Erythroblast (primary cell): ENCODE results near the gene SMC5.

Experiments
- DNase-seq, 2 experiments: peaks; one replicate each; lab custom pipeline; 2025; lab: John Stamatoyannopoulos, UW
- GATA1 ChIP-seq: IDR thresholded peaks from 2 replicates; pipeline ENCODE4 v1.6.1; 2011; ENCODE audit warnings: low read depth, mild to moderate bottlenecking, control low read depth, low read length, moderate library complexity
- POLR2A ChIP-seq: IDR thresholded peaks from 2 replicates; pipeline ENCODE4 v1.6.1; 2011; ENCODE audit warnings: mild to moderate bottlenecking, low read length

SMC5 gene

DNA sequence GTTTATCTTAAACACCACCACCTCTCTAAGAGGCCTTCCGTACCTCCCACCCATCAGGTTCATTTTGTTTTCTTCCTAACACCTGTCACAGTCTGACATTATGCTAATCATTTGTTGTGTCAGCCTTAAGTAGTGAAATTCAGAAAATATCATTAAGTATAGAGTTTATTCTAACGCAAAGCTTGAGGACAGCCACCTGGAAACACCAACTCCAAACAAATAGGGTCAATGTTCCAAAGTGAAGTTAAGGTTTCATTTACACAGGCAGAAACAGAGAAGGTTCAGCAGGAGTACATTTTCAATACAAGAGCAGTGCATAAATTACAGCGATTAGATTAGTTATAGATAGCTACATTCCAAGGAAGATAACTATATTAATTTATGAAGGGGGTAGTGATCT lies 1.3 kb upstream of the SMC5 start:
- DNase-seq, result no peak
- TF ChIP-seq POLR2A (no peak), GATA1 (no peak)

DNA sequence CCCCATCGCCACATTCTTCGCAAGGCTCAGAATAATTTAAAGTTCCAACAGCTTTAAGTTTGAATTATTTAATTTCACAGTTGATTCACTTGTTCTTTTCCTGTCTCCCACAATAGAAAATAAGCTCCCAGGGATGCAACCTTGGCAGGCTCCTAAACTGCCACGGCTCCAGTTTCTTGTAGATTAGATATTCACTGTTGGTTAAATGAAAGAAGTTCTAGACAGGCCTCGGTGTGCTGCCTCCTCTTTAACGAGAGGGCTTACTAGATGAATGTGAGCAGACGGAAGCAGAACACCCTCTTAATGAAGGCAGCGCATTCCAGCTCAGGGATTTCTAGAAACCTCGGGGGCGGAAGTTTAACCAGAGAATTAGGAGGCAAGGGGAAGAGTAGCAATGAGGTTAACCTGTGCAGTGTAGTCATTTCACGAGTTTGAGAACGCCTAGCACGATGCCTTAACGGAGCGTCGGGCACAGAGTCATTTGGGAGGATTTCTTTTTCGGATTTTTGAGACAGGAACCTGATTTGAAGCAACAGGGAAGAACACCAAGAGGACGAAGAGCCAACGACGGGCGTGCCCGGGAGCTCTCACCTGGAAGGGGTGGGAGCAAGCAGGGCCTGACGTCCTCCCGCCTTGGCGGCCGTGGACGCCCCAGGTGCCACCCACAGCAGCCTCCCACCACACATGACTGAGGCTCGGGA lies 637 bp upstream of the SMC5 start:
- TF ChIP-seq GATA1 (no peak), POLR2A (no peak)
- DNase-seq, result peak; percentile 63 to 66

DNA sequence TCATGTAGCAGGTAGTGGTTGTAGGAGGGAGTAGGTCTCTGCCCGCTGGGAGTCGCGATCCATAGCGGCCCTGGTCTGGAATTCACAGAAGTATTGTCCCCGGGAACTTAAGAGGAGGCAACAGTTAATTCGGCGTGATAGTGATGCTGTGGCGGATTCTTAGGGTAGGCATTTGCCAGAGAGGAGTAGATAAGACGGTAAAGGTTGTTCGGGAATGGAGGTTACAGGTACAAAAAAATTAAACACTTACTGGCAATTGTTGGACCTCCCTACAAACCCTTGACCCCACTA lies 679 bp downstream of the SMC5 start:
- DNase-seq, result no peak
- no peak for TF ChIP-seq POLR2A
- TF ChIP-seq GATA1, result no peak

DNA sequence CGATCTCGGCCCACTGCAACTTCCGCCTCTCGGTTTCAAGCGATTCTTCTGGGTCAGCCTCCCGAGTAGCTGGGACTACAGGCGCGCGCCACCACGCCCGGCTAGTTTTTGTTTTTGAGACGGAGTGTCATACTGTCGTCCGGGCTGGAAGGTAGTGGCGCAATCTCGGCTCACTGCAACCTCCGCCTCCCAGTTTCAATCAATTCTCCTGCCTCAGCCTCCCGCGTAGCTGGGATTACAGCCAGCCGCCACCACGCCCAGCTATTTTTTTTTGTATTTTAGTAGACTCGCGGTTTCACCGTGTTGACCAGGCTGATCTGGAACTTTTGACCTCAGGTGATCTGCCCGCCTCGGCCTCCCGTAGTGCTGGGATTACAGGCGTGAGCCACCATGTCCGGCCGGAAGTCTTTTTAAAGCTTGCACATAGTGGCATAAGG lies 1.2 kb downstream of the SMC5 start:
- TF ChIP-seq GATA1, result no peak
- TF ChIP-seq POLR2A, result no peak
- peak; percentile 16 to 25 for DNase-seq

DNA sequence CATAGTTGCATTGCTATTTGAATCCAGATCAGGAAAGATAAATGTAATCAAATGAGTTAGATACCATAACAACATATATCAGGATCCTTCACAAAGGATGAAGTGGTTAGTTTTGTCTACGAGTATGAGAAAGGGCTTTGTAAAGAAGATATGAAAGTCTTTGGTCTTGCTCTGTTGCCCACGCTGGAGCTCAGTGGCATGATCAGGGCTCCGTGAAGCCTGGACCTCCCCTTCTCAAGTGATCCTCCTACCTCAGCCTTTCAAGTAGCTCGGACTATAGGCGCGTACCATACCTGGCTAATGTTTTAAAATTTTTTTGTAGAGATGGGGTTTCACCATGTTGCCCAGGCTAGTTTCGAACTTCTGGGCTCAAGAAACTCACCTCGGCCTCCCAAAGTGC lies 1.8 kb downstream of the SMC5 start:
- TF ChIP-seq POLR2A, result no peak
- no peak for TF ChIP-seq GATA1
- no peak for DNase-seq

DNA sequence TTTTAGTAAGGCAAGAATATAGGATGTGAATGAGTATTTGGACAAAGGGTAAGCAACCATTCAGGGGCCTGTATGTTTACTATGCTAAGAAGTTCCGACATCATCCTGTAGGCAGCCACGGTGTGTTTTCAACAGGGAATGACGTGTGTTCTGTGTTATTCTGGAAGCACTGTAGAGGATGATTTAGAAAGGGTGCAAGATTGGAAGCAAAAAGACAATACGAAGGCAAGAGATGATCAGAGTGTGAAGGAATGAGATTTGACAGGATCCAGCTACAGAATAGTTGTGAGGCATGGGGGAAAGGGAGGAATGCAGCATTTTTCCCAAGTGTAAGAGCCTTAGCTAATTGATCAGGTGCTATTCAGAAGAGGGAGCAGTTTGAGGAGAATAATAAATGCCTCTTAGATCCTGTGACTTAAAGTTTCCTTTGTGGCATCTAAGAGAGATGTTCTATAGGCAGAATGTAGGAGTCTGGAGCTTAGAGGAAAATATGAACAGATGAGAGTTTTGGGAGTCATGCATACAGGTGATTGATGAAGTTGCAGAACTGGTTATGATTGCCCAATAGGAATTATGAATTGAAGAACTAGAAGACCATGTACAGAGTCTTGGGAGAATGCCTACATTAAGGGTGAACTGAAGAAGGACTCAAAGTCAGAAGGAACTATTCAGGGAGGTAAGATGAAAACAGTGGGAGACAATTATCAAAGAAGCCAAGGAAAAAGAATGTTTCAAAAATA lies 2.5 kb downstream of the SMC5 start:
- DNase-seq, result no peak
- no peak for TF ChIP-seq POLR2A
- TF ChIP-seq GATA1, result no peak

DNA sequence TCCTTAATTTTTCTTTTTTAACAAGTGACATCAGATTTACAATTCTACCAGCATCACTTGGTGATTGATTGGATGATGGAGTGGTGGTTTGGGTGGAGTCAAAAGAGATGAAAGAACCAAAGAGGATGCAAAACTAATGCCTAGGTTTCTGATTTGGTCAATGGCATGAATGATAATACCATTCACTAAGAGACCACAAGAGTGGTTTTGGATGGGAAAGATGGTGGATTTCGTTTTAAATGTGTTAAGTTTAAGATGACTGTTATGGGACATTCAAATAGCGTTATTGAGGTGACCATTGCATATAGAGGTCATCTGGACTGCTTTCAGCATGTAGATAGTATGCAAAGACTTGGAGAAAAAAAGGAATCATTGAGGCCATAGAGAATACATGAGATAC lies 3.6 kb downstream of the SMC5 start:
- DNase-seq, result no peak
- TF ChIP-seq GATA1 (no peak), POLR2A (no peak)

DNA sequence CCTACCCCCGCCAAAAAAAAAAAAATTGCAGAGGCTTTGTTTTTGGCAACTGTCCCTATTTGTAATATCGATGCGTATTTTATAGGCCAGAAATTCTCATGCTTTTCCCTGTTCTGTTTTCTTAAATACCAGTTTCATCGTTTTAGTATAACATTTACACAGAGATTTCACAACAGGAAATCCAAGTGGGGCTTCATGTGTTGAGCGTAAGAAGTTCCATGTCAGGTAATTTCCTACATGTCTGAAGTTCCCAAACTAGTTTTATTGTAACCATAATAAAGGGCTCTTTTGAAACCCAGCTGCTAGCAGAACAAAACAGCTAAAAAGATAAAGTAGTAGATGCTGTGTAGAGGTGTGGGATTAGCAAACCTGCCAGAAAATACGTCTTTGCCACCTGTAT lies 4.2 kb downstream of the SMC5 start:
- no peak for DNase-seq
- no peak for TF ChIP-seq GATA1
- TF ChIP-seq POLR2A, result no peak

DNA sequence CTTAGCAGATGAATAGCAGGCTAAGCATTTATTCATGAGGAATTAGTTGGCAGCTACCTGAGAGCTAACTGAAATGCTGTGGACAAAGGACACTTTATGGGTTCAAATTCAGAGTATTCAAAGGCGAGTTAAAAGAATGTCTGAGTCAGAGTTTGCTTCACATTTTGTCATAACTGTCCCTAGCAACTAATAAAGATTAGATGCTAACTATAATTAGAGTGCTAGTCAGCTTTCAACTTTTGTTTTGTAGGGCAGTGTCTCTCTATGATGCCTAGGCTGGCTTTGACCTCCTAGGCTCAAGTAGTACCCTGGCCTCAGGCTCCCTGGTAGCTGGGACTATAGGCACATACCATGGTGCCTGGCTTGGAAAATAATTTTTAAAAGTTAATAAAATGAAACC lies 4.6 kb downstream of the SMC5 start:
- peak in 1 of 2 experiments; percentile 8 for DNase-seq
- no peak for TF ChIP-seq POLR2A
- no peak for TF ChIP-seq GATA1

DNA sequence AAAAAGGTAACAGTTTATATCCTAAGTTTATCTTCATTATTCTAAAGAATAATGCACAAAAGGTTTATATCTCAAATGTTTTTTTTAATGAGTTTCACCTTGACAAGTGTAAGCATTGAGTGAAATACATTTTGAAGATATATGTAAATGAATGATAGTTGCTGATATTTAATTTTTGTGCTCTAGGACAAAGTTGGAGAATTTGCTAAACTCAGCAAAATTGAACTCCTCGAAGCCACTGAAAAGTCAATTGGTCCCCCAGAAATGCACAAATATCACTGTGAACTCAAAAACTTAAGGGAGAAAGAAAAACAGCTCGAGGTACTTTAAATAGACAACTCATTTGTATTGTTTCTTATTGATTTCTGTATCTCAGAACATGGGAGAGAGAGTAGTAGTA lies 19.5 kb downstream of the SMC5 start:
- TF ChIP-seq POLR2A, result no peak
- no peak for TF ChIP-seq GATA1
- no peak for DNase-seq

DNA sequence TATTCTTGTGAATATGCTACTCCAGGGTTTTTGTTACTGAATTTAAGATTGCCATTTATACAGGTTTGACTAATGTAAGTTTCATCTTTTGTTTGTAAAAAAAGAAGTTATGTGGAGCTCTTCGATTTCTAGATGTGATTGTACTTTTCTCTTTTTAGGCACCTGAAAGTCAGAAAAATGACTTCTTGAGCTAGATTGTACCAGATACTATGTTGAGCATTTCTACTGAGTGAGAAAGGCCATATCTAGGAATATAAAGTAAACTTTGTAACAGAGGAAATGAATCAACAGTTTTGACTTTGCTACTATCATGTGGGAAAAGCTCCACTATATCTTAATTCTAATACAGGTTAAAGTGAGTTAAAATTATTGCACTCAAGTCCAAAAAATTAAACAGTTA lies 25.1 kb downstream of the SMC5 start:
- TF ChIP-seq GATA1 (no peak), POLR2A (no peak)
- no peak for DNase-seq

DNA sequence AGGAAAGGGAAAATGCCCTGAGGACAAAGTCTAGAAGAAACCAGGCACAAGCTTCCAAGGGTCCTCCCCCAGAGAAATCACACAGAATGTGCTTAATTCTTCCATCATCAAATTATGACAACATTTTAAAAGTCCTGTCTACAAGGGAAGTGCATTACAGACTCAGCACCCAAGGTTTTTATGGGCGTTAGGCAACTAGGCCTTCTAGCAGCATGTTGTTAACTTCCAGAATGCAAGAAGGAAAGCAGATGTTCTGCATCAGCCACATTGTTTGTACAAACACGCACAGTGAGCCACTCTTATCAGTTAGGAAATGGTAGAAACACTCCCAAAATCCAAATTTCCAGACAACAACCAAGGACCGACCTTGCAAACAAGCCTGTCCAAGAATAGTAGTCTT lies 26.5 kb downstream of the SMC5 start:
- TF ChIP-seq POLR2A (no peak), GATA1 (no peak)
- DNase-seq, result no peak

DNA sequence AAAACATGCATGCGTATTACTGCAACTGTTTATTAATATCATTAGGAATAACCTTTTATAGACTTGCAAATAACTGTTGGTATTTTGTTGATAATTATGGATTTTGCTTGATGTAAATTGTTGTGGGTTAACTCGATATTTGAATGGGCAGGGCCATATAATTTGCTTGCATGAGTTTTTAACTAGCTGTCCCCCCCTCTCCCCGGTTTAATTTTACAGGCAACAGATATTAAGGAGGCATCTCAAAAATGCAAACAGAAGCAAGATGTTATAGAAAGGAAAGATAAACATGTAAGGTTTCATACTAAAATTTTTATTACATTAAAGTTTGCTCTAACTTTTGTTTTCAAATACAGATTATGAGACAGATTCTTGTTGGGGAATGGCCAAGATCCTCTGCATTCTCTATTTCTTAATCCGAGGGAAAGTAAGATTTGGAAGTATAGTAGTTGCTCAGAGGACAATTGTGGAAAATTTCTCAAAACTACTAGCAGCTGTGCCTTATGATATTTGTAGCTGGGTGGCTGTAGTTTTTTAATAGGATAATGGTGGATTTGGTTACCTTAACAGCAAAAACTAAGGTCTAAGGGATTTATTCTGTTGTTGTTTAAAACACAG lies 27.3 kb downstream of the SMC5 start:
- no peak for TF ChIP-seq POLR2A
- no peak for TF ChIP-seq GATA1
- no peak for DNase-seq

DNA sequence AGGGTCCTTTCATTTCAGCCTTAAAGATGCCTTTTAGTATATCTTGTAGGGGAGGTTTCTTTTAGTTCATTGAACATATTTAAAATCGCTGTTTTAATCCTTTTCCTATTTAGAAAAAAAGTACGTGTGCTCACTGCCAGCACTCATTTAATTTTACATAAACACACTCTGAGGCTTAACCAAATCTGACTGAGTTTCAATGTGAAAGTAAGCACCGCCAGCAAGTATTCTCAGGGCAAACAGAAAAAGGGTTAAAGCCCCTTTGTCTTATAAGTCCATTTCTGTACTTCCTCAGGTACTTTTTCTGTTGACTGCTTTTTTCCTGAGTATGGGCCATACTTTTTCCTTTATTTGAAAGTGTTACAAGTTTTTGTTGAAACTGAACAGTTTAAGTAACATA lies 31.8 kb downstream of the SMC5 start:
- DNase-seq, result no peak

DNA sequence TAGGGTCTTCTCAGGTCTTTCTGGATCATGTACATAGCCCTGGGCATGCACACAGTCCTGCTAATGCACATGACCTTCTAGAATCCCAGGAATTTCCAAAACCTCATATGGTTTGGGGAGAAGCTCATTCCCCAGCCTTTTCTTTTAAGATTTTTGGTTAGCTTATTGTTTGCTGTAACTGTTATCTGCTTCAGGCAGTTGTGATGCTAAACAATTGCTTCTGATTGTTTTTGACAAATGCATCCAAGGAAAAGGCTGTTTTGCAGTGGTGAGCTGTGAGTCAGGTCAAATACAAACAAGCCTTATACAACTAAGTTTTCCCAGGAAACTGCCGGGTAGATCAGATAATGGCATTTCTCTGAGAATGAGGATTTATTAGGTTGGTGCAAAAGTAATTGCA lies 32.7 kb downstream of the SMC5 start:
- no peak for DNase-seq
- TF ChIP-seq GATA1, result no peak
- no peak for TF ChIP-seq POLR2A

More for the DNA sequence above, 31.8 kb downstream of the SMC5 start:
- TF ChIP-seq GATA1 (no peak), POLR2A (no peak)
